ENCODE results near the gene KIF25.
"Not testable (repeated sequence)": the region's sequence is repeated elsewhere in the genome, so short reads cannot be mapped to it uniquely, and the experiment has no call there.

KIF25 gene

DNA sequence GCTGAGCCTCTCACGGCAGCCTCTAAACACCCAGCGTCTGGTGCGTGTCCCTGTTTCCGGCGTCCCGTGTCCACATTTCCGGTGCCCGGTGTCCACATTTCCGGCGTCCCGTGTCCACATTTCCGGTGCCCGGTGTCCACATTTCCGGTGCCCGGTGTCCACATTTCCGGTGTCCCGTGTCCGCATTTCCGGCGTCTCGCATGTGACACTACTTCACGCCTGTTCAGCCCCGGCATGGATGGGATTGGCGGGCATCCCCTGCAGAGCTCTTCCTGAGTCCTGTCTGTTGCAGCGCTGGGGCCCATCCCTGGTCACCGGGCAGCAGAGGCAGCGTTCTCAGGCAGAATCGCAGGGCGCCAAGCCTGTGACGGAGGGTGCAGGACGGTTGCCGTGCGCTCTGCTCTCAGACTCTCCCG is 78.3 kb downstream of the KIF25 start:
- POLR2A ChIA-PET = no interaction called here

DNA sequence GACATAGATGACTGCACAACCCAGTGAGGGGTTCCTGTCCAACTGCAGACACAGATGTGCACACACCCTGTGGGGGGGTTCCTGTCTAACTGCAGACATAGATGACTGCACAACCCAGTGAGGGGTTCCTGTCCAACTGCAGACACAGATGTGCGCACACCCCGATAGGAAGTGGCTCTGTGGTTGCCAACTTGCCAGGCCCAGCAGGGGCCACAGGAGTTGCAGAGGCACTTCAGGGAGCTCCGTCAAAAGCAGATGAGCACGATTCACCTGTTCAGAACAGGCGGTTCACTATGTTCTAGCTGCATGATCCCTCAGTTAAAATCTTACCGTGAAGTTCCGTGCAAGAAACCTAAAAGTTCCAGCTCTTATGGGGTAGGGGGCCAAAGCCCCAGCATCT is 79.9 kb downstream of the KIF25 start:
- WGBS (ENCODE audit: insufficient coverage) = 90% methylated on average over 7 of the region's 7 CpGs
- CTCF ChIA-PET; H3K4me1 ChIP-seq (ENCODE audit: control extremely low read depth in 1 of 4, control insufficient read depth in 4 of 4, insufficient read depth in 4 of 4, low read length in 3 of 4); H3K36me3 ChIP-seq (ENCODE audit: control insufficient read depth in 4 of 4, insufficient read depth in 4 of 4, low read length in 3 of 4); POLR2A ChIA-PET; H3K27ac ChIP-seq (ENCODE audit: insufficient read depth in 1 of 2, low read depth in 1 of 2, low read length in 2 of 2, poor library complexity in 1 of 2, severe bottlenecking in 2 of 2); H3K27me3 ChIP-seq (replicated peaks in 2 of 5; ENCODE audit: control insufficient read depth in 4 of 5, insufficient read depth in 5 of 5, low read length in 4 of 5); DNase-seq; H3K4me3 ChIP-seq (ENCODE audit: control insufficient read depth in 1 of 7, extremely low read depth in 1 of 7, insufficient read depth in 4 of 7, low read depth in 2 of 7, low read length in 6 of 7): not testable (repeated sequence)
- peaks cover 0 to 14% (median 2%) of the 10 kb centered on the region in 5 experiments for H3K9me3 ChIP-seq (ENCODE audit: control extremely low read depth in 1 of 5, control insufficient read depth in 4 of 5, insufficient read depth in 2 of 5, low read depth in 1 of 5, low read length in 4 of 5)

More for the DNA sequence above, 78.3 kb downstream of the KIF25 start:
- Histone ChIP-seq H3K4me1 (ENCODE audit: control extremely low read depth in 1 of 4, control insufficient read depth in 4 of 4, insufficient read depth in 4 of 4, low read length in 3 of 4) (no peaks in the 10 kb centered on the region), H3K36me3 (ENCODE audit: control insufficient read depth in 4 of 4, insufficient read depth in 4 of 4, low read length in 3 of 4) (no peaks in the 10 kb centered on the region), H3K9me3 (ENCODE audit: control extremely low read depth in 1 of 5, control insufficient read depth in 4 of 5, insufficient read depth in 2 of 5, low read depth in 1 of 5, low read length in 4 of 5) (peaks cover 0 to 14% (median 2%) of the 10 kb centered on the region in 5 experiments), H3K27ac (ENCODE audit: insufficient read depth in 1 of 2, low read depth in 1 of 2, low read length in 2 of 2, poor library complexity in 1 of 2, severe bottlenecking in 2 of 2) (no peak overlapping the region), H3K4me3 (ENCODE audit: control insufficient read depth in 1 of 7, extremely low read depth in 1 of 7, insufficient read depth in 4 of 7, low read depth in 2 of 7, low read length in 6 of 7) (no peak overlapping the region), H3K27me3 (replicated peaks in 2 of 5; ENCODE audit: control insufficient read depth in 4 of 5, insufficient read depth in 5 of 5, low read length in 4 of 5) (peaks cover 0 to 4% (median 0%) of the 10 kb centered on the region in 5 experiments)
- CTCF ChIA-PET = no interaction called here
- no peak for DNase-seq
- 95% methylated on average over 34 of the region's 34 CpGs for WGBS (ENCODE audit: insufficient coverage)

DNA sequence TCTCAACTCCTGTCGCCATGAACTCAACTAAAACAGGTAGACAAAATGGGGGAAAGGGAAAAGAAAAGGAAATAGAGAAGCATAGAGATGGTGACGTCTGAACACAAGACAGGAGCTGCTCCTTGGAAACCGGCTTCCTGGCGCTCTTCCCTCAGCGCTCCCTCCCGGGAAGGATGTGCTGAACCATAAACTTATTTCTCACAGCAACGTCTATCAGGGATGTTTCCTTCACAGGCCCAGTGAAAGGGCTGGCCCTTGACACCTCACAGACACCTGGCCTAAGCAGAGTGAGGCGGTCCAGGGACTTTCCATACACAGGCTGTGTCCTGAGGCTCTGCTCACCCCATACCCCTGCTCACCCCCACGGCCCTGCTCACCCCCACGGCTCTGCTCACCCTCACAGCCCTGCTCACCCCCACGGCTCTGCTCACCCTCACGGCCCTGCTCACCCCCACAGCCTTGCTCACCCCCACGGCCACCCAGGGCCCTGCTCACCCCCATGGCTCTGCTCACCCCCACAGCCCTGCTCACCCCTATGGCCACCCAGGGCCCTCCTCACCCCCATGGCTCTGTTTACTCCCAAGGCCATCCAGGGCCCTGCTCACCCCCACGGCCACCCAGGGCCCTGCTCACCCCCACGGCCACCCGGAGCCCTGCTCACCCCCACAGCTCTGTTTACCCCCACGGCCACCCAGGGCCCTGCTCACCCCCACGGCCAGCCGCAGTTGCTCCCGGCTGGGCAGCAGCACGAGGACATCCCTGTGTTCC is 80.9 kb downstream of the KIF25 start:
- H3K36me3 ChIP-seq (ENCODE audit: control insufficient read depth in 4 of 4, insufficient read depth in 4 of 4, low read length in 3 of 4) = no peaks in the 10 kb centered on the region
- no peak overlapping the region for H3K27ac ChIP-seq (ENCODE audit: insufficient read depth in 1 of 2, low read depth in 1 of 2, low read length in 2 of 2, poor library complexity in 1 of 2, severe bottlenecking in 2 of 2)
- no peak for DNase-seq
- ChIA-PET CTCF (no interaction called here), POLR2A (no interaction called here)
- peaks cover 0 to 14% (median 2%) of the 10 kb centered on the region in 5 experiments for H3K9me3 ChIP-seq (ENCODE audit: control extremely low read depth in 1 of 5, control insufficient read depth in 4 of 5, insufficient read depth in 2 of 5, low read depth in 1 of 5, low read length in 4 of 5)
- 82% methylated on average over 11 of the region's 21 CpGs for WGBS (ENCODE audit: insufficient coverage)
- peaks cover 0 to 10% (median 1%) of the 10 kb centered on the region in 5 experiments for H3K27me3 ChIP-seq (replicated peaks in 2 of 5; ENCODE audit: control insufficient read depth in 4 of 5, insufficient read depth in 5 of 5, low read length in 4 of 5)
- no peaks in the 10 kb centered on the region for H3K4me1 ChIP-seq (ENCODE audit: control extremely low read depth in 1 of 4, control insufficient read depth in 4 of 4, insufficient read depth in 4 of 4, low read length in 3 of 4)
- no peak overlapping the region for H3K4me3 ChIP-seq (ENCODE audit: control insufficient read depth in 1 of 7, extremely low read depth in 1 of 7, insufficient read depth in 4 of 7, low read depth in 2 of 7, low read length in 6 of 7)

DNA sequence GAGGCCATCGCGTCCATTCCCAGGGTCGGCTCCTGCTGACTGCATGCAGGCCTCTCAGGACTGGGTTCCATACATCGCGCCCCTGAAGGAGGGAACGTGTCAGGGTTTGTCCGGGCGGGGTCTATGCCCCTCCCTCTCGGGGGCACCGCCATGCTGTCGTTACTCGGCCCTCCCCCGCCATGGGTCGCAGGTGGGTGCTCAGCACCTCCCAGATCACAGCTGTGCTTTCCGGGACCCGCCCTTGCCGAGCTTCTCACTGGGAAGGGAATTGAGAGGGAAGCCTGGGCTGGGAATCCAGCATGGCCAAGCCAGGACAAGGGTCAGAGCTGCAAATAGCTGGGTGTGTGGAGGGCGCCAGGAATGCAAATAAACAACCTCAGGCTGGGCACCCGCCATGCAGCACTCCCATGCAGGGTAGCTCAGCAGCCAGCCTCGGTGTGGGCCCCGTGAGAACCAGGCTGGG is 81.5 kb downstream of the KIF25 start, which contains the start of gene FRMD1:
TSS of gene FRMD1 (minus strand) at position 270 of the 463 bp plus-strand sequence. CDS start at position 152, 118 bp downstream.
- H3K27me3 ChIP-seq (replicated peaks in 2 of 5; ENCODE audit: control insufficient read depth in 4 of 5, insufficient read depth in 5 of 5, low read length in 4 of 5) = peaks cover 0 to 13% (median 1%) of the 10 kb centered on the region in 5 experiments
- no peak within 1 kb of the TSS for H3K27ac ChIP-seq (ENCODE audit: insufficient read depth in 1 of 2, low read depth in 1 of 2, low read length in 2 of 2, poor library complexity in 1 of 2, severe bottlenecking in 2 of 2)
- DNase-seq = no peak
- H3K9me3 ChIP-seq (ENCODE audit: control extremely low read depth in 1 of 5, control insufficient read depth in 4 of 5, insufficient read depth in 2 of 5, low read depth in 1 of 5, low read length in 4 of 5) = peaks cover 0 to 14% (median 2%) of the 10 kb centered on the region in 5 experiments
- WGBS (ENCODE audit: insufficient coverage) = 97% methylated on average over 16 of the region's 21 CpGs
- ChIA-PET CTCF (no interaction called here), POLR2A (no interaction called here)
- H3K4me1 ChIP-seq (ENCODE audit: control extremely low read depth in 1 of 4, control insufficient read depth in 4 of 4, insufficient read depth in 4 of 4, low read length in 3 of 4) = no peaks in the 10 kb centered on the region
- H3K4me3 ChIP-seq (ENCODE audit: control insufficient read depth in 1 of 7, extremely low read depth in 1 of 7, insufficient read depth in 4 of 7, low read depth in 2 of 7, low read length in 6 of 7) = no peak within 1 kb of the TSS
- no peaks in the 10 kb centered on the region for H3K36me3 ChIP-seq (ENCODE audit: control insufficient read depth in 4 of 4, insufficient read depth in 4 of 4, low read length in 3 of 4)

- Histone ChIP-seq H3K36me3 (ENCODE audit: control insufficient read depth in 4 of 4, insufficient read depth in 4 of 4, low read length in 3 of 4) (no peaks in the 10 kb centered on the region), H3K4me3 (ENCODE audit: control insufficient read depth in 1 of 7, extremely low read depth in 1 of 7, insufficient read depth in 4 of 7, low read depth in 2 of 7, low read length in 6 of 7) (no peak overlapping the region), H3K4me1 (ENCODE audit: control extremely low read depth in 1 of 4, control insufficient read depth in 4 of 4, insufficient read depth in 4 of 4, low read length in 3 of 4) (no peaks in the 10 kb centered on the region), H3K27me3 (replicated peaks in 2 of 5; ENCODE audit: control insufficient read depth in 4 of 5, insufficient read depth in 5 of 5, low read length in 4 of 5) (peaks cover 0 to 23% (median 1%) of the 10 kb centered on the region in 5 experiments), H3K27ac (ENCODE audit: insufficient read depth in 1 of 2, low read depth in 1 of 2, low read length in 2 of 2, poor library complexity in 1 of 2, severe bottlenecking in 2 of 2) (no peak overlapping the region), H3K9me3 (ENCODE audit: control extremely low read depth in 1 of 5, control insufficient read depth in 4 of 5, insufficient read depth in 2 of 5, low read depth in 1 of 5, low read length in 4 of 5) (peaks cover 0 to 5% (median 0%) of the 10 kb centered on the region in 5 experiments)
- ChIA-PET CTCF (no interaction called here), POLR2A (no interaction called here)
- no peak for DNase-seq
- 96% methylated on average over 17 of the region's 24 CpGs for WGBS (ENCODE audit: insufficient coverage)
Measured at GRCh38 chr6:168080393-168081077, 83.1 kb downstream of the KIF25 start.

- POLR2A ChIA-PET = no interaction called here
- Histone ChIP-seq H3K9me3 (ENCODE audit: control extremely low read depth in 1 of 5, control insufficient read depth in 4 of 5, insufficient read depth in 2 of 5, low read depth in 1 of 5, low read length in 4 of 5) (peaks cover 0 to under 1% (median 0%) of the 10 kb centered on the region in 5 experiments), H3K4me1 (ENCODE audit: control extremely low read depth in 1 of 4, control insufficient read depth in 4 of 4, insufficient read depth in 4 of 4, low read length in 3 of 4) (no peaks in the 10 kb centered on the region), H3K27ac (ENCODE audit: insufficient read depth in 1 of 2, low read depth in 1 of 2, low read length in 2 of 2, poor library complexity in 1 of 2, severe bottlenecking in 2 of 2) (no peak overlapping the region), H3K36me3 (ENCODE audit: control insufficient read depth in 4 of 4, insufficient read depth in 4 of 4, low read length in 3 of 4) (no peaks in the 10 kb centered on the region), H3K27me3 (replicated peaks in 2 of 5; ENCODE audit: control insufficient read depth in 4 of 5, insufficient read depth in 5 of 5, low read length in 4 of 5) (peaks cover 0 to 23% (median 1%) of the 10 kb centered on the region in 5 experiments), H3K4me3 (ENCODE audit: control insufficient read depth in 1 of 7, extremely low read depth in 1 of 7, insufficient read depth in 4 of 7, low read depth in 2 of 7, low read length in 6 of 7) (no peak overlapping the region)
- DNase-seq = no peak
- 87% methylated on average over 17 of the region's 26 CpGs for WGBS (ENCODE audit: insufficient coverage)
- CTCF ChIA-PET = no interaction called here
Measured at GRCh38 chr6:168081858-168082546, 84.5 kb downstream of the KIF25 start.
